Limb (tissue), 2 donors: ENCODE results near the gene PRSS3.
A peak's percentile ranks its signal among the peaks of the same experiment; 100 is the strongest.
"Not testable (repeated sequence)": the region's sequence is repeated elsewhere in the genome, so short reads cannot be mapped to it uniquely, and the experiment has no call there.

Experiments
- DNase-seq, 2 donors: peaks; one replicate each; pipeline ENCODE4 v3.0.0-alpha.2; 2016; ENCODE audit errors: extremely low spot score in 2 of 2

Gene PRSS3

GRCh38 chr9:33786681-33787080, 8.7 kb upstream of the PRSS3 start:
- no peak for DNase-seq

GRCh38 chr9:33787839-33788238, 7.5 kb upstream of the PRSS3 start:
- DNase-seq = no peak

GRCh38 chr9:33789429-33789828, 5.9 kb upstream of the PRSS3 start:
- not testable (repeated sequence) for DNase-seq

GRCh38 chr9:33791117-33791516, 4.2 kb upstream of the PRSS3 start:
- DNase-seq = no peak

- not testable (repeated sequence) for DNase-seq
These were observed 1.9 kb upstream of the PRSS3 start for GRCh38 chr9:33793496-33793895.

- DNase-seq = no peak
These were observed 801 bp upstream of the PRSS3 start for GRCh38 chr9:33794560-33794959.

GRCh38 chr9:33795819-33796218, 458 bp downstream of the PRSS3 start:
- no peak for DNase-seq

GRCh38 chr9:33796679-33797078, 1.3 kb downstream of the PRSS3 start:
- not testable (repeated sequence) for DNase-seq

GRCh38 chr9:33797837-33798236, 2.5 kb downstream of the PRSS3 start:
- no peak for DNase-seq

- no peak for DNase-seq
These were observed 3.2 kb downstream of the PRSS3 start for GRCh38 chr9:33798545-33798944.

GRCh38 chr9:33799928-33800704, 4.8 kb downstream of the PRSS3 start:
- DNase-seq = no peak

- DNase-seq = no peak
These were observed 5.5 kb downstream of the PRSS3 start for GRCh38 chr9:33800886-33801285.

- DNase-seq = not testable (repeated sequence)
These were observed 6.7 kb downstream of the PRSS3 start for GRCh38 chr9:33801943-33802500.

GRCh38 chr9:33804196-33804595, 8.8 kb downstream of the PRSS3 start:
- DNase-seq = not testable (repeated sequence)

- not testable (repeated sequence) for DNase-seq
These were observed 11.8 kb downstream of the PRSS3 start for GRCh38 chr9:33807156-33807555.

GRCh38 chr9:33808979-33809322, 13.6 kb downstream of the PRSS3 start:
- not testable (repeated sequence) for DNase-seq

GRCh38 chr9:33809506-33809905, 14.1 kb downstream of the PRSS3 start:
- no peak for DNase-seq

- DNase-seq = peak in 1 of 2 donors; percentile 73
These were observed 18.6 kb downstream of the PRSS3 start for GRCh38 chr9:33813712-33814641.

- DNase-seq = no peak
These were observed 20.4 kb downstream of the PRSS3 start for GRCh38 chr9:33815781-33816180.

GRCh38 chr9:33816327-33817252, 21.2 kb downstream of the PRSS3 start, which contains the start of gene UBE2R2:
Gene UBE2R2 (plus strand): TSS chr9:33817160. CDS start chr9:33817758, 598 bp downstream.
- peak; percentile 94 to 99 for DNase-seq
